ENCODE results near the gene KLF11.

DNA sequence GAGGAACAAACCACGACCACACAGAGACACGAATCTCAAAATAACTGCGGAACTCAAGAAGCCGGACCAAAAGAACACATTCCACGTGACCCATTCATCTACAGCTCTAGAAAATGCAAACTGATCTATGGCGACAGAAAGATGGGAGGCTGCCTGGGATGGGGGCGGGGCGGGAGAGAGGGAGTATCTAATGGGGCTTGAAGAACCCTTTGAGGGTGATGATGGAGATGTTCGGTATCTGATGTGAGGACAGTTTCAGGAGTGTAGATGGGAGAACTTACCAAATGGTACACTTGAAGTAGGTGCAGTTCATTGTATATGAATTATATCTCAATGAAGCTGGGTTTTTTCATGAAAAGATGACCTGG lies 34.6 kb upstream of the KLF11 start:
- TF ChIP-seq, protein P1, sequence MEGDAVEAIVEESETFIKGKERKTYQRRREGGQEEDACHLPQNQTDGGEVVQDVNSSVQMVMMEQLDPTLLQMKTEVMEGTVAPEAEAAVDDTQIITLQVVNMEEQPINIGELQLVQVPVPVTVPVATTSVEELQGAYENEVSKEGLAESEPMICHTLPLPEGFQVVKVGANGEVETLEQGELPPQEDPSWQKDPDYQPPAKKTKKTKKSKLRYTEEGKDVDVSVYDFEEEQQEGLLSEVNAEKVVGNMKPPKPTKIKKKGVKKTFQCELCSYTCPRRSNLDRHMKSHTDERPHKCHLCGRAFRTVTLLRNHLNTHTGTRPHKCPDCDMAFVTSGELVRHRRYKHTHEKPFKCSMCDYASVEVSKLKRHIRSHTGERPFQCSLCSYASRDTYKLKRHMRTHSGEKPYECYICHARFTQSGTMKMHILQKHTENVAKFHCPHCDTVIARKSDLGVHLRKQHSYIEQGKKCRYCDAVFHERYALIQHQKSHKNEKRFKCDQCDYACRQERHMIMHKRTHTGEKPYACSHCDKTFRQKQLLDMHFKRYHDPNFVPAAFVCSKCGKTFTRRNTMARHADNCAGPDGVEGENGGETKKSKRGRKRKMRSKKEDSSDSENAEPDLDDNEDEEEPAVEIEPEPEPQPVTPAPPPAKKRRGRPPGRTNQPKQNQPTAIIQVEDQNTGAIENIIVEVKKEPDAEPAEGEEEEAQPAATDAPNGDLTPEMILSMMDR (IDR thresholded peaks at IDR 0.05): no peak
- no peak for TF ChIP-seq POLR2A (IDR thresholded peaks at IDR 0.05)

Data from body of pancreas (tissue), 4 donors.